Placental pericyte (primary cell): ENCODE results near the gene RAB44. TPM values are rescaled to one million over a fixed set of nuclear protein-coding genes. Genes with fewer than 3 reads are reported as not detected.

ENCODE experiments used
- small RNA-seq: library from RNA; depleted of rRNA; stranded (forward); fragments of <200 nt; gene quantifications from one replicate; pipeline ENCODE3, GENCODE V24; 2012; ENCODE audit warnings: low replicate concordance
- total RNA-seq: library from RNA; depleted of rRNA; stranded (reverse); fragments of >200 nt; gene quantifications from 2 replicates; pipeline ENCODE4 v1.2.3, GENCODE V29; 2012

The RAB44 gene, protein sequence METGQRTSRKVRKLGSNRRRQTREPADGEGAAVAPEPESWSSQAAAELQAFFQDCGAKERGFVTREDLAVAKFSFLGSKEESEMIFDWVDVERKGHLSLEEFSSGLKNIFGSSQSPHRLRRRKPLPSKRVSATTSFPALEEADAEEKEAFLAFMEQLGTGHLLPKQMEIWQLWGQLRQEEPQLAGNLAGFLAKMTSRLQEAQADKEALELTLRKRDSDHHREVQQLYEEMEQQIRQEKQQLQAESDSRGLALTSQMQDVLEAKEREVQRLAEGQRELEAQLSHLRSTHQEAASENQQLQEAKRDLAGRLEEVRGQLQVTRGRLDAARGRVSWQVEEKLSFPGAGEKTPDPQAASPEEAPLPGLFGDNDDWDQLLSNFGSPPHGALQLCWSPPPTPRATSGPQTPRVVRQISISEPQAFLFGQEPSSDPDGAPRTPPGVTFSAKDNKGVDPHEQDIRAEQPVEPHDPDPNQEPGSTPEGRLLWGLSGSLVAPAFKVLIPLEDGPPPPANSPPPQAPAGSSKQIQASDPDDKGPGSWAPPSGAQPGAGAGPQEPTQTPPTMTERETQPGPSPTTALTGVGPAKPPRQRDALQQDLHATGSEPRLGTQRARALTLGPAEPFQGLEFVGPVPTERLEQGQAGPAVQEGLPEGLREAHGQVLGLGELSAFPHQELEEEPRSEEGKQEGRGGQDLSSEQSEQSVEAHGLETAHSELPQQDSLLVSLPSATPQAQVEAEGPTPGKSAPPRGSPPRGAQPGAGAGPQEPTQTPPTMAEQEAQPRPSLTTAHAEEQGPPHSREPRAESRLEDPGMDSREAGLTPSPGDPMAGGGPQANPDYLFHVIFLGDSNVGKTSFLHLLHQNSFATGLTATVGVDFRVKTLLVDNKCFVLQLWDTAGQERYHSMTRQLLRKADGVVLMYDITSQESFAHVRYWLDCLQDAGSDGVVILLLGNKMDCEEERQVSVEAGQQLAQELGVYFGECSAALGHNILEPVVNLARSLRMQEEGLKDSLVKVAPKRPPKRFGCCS
- total RNA-seq, result under 0.01 TPM in 1 of 2 replicates, not detected in the other

DNA sequence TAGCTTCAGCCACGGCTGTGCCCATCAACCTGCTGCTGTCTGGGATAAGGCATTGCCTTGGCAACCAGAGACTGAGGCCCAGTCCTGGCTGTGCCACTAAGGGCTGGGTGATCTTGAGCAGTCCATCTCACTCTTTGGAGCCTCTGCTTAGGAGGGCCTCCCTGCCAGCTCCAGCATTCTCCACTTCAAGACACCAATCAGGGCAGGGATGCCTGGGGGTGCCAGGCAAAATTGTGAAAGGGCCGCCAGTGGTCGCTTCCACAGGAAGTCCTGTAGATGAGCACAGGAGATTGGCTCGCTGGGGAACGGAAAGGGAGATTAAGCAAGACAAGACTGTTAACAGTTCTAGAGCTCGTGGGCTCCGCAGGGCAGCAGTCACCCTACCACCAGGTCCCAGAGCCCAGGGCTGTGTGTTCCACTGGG lies at the start of gene RAB44:
Gene RAB44 (plus strand): TSS at position 346 of the 423 bp plus-strand sequence. CDS start 6,410 bp downstream, outside the sequence.

DNA sequence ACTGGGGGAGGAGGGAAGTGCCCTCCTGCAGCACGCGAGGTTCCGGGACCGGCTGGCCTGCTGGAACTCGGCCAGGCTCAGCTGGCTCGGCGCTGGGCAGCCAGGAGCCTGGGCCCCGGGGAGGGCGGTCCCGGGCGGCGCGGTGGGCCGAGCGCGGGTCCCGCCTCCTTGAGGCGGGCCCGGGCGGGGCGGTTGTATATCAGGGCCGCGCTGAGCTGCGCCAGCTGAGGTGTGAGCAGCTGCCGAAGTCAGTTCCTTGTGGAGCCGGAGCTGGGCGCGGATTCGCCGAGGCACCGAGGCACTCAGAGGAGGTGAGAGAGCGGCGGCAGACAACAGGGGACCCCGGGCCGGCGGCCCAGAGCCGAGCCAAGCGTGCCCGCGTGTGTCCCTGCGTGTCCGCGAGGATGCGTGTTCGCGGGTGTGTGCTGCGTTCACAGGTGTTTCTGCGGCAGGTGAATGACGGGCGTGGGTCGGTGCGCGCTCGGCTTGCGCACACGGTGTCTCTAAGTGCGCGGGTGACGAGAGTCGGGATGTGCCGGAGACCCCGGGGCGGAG lies 19.1 kb upstream of the RAB44 start, which contains the start of gene CDKN1A:
Gene CDKN1A (plus strand): TSS at position 227 of the 555 bp plus-strand sequence. CDS start 5,388 bp downstream, outside the sequence.

Small RNA genes within 50 kb of the gene (small RNA-seq; reads per million reads assigned to genes)
- not detected for gene RF00019

Other genes starting within 250 kb of the RAB44 start
- 21.4 and 24.6 TPM in 2 replicates for gene STK38, start 150.3 kb upstream of the RAB44 start, total RNA-seq
- gene SRSF3, start 103.5 kb upstream of the RAB44 start, total RNA-seq, result 130 and 199 TPM in 2 replicates
- gene CDKN1A, start 19.1 kb upstream of the RAB44 start, total RNA-seq, result 486 and 659 TPM in 2 replicates
- 0.14 and 0.66 TPM in 2 replicates for gene CPNE5, start 141.6 kb downstream of the RAB44 start, total RNA-seq
- 31.7 and 41.5 TPM in 2 replicates for gene PPIL1, start 177.0 kb downstream of the RAB44 start, total RNA-seq
- 46.4 and 71.9 TPM in 2 replicates for gene C6orf89, start 188.1 kb downstream of the RAB44 start, total RNA-seq